T-helper 2 cell treated with Interferon-gamma antibody and Interleukin-4, amounts not matched to agents 5 μg/mL and 100 μg/mL, for 36 hours (primary cell): ENCODE measurements around the gene FGFRL1.
A peak's percentile ranks its signal among the peaks of the same experiment; 100 is the strongest.
"Not testable (repeated sequence)": the region's sequence is repeated elsewhere in the genome, so short reads cannot be mapped to it uniquely, and the experiment has no call there.

Experiments
- DNase-seq: peaks from one replicate; pipeline ENCODE4 v3.0.0; 2021; ENCODE audit warnings: low spot score
- H3K27ac Mint-ChIP-seq: one replicate; pipeline ENCODE4 v1.8.0; 2021; ENCODE audit warnings: mild to moderate bottlenecking, mixed read lengths
- H3K27me3 Mint-ChIP-seq: one replicate; pipeline ENCODE4 v1.8.0; 2021; ENCODE audit warnings: low read depth, mixed read lengths
- H3K36me3 Mint-ChIP-seq: one replicate; pipeline ENCODE4 v1.8.0; 2021; ENCODE audit warnings: low read depth, mixed read lengths
- H3K4me1 Mint-ChIP-seq: one replicate; pipeline ENCODE4 v1.8.0; 2021; ENCODE audit warnings: low read depth, mixed read lengths
- H3K4me3 Mint-ChIP-seq: one replicate; pipeline ENCODE4 v1.8.0; 2022; ENCODE audit warnings: mild to moderate bottlenecking, moderate library complexity, mixed read lengths
- H3K9me3 Mint-ChIP-seq: one replicate; pipeline ENCODE4 v1.8.0; 2021; ENCODE audit warnings: mixed read lengths

FGFRL1 gene

DNA sequence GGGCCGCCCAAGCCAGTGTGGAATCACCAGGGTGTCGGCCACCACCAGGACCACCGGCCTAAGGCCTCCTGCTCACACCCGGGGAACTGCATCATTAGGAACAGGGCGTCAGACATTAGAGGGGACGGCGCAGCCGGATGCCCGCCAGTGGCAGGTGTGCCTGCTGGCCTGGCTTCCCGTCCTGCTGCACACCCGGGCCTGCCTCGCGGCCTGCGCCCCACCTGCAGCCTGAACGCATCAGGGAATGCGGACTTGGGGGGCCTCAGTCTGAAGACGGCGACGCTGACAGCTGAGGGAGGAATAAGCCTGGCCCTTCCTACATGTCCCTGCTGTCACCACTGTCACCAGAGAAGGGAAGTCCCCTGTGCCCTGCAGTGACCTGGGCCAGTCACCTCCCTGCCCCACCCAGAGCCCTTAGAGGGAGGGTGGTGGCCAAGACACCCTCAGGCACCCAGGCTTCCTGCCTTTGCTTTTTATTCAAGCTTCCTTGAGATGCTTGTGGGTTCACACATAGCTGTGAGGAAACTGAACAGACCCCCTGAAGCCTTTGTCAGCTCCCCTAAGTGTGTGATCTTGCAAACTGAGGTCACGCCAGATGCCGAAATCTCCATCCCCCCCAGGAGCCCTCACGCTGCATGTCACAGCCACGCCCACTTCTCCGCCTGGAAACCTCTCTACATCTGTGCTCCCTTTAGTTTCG, 41.2 kb upstream of the FGFRL1 start:
- Mint-ChIP-seq H3K36me3 (peaks cover 2% of the 10 kb centered on the region), H3K27ac (no peak overlapping the region), H3K27me3 (no peaks in the 10 kb centered on the region), H3K9me3 (no peaks in the 10 kb centered on the region), H3K4me3 (no peak overlapping the region), H3K4me1 (peaks cover 3% of the 10 kb centered on the region)
- no peak for DNase-seq

DNA sequence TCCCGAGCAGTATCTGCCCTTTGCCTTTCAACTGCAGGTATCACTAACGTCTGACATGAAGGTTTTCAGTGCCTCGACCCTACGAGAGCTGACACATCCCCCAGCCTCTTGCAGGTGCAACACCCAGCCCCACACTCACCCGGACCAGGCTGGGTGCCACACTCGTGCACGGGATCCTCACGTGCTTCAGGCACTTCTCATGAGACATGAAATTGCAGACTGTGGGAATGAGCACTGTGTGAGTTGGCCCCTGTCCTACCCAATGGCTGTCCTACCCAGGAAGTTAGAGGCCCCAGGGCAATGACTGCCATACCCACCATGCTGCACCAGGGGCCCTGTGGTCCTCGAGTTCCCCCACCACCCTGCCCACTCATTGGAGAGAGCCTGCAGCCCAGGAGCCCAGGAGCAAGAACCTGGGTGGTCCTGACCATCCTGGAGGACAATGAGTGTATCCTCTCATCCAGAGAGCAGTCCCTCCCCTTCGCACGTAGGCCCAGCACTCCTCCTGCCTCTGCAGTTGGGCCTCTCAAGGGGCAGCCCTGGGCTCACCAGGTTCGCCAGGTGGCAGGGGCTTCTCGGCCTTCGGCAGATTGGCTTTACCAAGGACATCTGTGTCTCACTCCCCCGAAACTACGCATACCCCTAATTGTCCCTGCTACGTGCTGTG, 40.4 kb upstream of the FGFRL1 start:
- H3K4me3 Mint-ChIP-seq: no peak overlapping the region
- H3K4me1 Mint-ChIP-seq: peaks cover 3% of the 10 kb centered on the region
- peaks cover under 1% of the 10 kb centered on the region for H3K36me3 Mint-ChIP-seq
- no peak overlapping the region for H3K27ac Mint-ChIP-seq
- H3K9me3 Mint-ChIP-seq: no peaks in the 10 kb centered on the region
- no peaks in the 10 kb centered on the region for H3K27me3 Mint-ChIP-seq
- no peak for DNase-seq

DNA sequence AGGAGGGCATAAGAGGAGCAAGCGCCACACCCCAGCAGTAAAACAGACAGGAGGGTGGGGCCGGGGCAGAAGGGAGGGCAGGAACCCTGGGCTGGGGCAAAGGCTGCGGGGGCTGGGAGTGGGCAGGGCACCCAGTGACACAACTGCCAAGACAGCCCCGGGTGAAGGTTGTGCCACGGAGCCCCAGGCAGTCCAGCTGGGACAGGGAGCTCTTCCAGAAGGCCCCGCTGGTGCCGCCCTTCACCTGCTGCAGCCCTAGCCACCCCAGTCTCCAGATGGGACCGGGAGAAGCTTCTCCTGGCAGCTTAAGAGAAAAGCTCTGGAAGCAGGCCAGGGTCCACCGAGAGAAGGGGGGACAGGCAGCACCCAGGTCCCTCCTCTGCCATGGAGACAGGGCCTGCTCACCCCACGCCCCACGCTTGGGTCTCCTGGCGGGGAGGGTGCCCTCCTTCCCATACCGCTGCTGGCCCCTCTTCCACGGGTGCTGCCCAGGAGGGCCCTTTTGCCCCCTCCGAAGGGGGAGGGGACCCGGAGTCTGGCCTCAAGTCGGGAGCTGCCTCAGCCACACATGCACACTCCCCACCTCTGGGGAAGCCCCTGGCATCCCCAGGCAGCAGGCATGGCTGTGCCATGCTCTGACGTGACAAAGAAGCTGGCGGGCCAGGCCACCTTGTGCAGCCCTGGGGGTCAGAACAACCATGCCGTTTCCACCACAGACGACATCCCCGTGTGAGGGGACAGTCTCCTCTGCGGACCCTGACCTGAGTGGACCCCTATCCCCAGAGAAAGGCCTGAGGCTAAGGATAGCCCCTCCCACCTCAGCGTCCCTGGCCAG, 39.5 kb upstream of the FGFRL1 start:
- Mint-ChIP-seq H3K9me3 (no peaks in the 10 kb centered on the region), H3K4me1 (peaks cover 3% of the 10 kb centered on the region), H3K27ac (no peak overlapping the region), H3K27me3 (no peaks in the 10 kb centered on the region), H3K4me3 (peak overlapping the region; percentile 7), H3K36me3 (no peaks in the 10 kb centered on the region)
- DNase-seq: no peak

DNA sequence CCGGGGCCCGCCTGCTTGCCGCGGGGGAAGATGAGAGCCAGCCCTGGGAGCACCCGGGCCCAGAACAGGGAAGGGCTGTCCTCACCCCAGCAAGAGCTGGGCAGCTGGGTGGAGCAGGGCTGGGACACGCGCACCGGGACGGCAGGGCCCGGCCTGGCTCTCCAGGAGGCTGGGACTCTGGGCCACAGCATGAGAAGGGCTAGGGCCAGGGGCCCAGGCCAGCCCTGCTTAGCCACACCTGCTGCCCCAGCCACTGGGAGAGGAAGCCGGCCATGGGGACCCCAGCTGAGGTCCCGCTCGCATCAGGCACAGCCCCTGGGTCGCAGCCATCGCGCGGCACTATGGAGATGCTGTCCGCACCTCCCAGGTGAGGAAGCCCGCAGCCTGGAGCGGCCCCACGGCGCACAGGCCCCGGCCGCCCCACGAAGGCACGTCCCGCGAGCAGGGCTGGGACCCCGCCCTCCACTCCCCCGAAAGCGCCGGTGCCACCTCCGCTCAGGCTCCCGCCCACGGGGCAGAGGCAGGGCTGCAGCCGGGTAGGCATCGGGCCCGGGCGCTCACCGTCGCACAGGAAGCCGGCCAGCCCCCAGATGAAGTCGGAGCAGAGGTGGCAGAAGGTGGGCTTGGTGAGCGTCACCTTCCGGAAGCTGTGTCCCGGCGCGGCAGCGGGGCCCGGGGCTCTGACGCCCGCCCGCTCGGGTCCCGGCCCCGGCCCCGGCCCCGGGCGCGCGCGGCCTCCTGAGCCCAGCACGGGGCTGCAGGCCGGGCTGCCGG, 38.6 kb upstream of the FGFRL1 start:
- no peaks in the 10 kb centered on the region for H3K36me3 Mint-ChIP-seq
- H3K4me3 Mint-ChIP-seq: peak overlapping the region; percentile 26
- H3K27me3 Mint-ChIP-seq: no peaks in the 10 kb centered on the region
- H3K9me3 Mint-ChIP-seq: no peaks in the 10 kb centered on the region
- H3K4me1 Mint-ChIP-seq: peaks cover 3% of the 10 kb centered on the region
- H3K27ac Mint-ChIP-seq: no peak overlapping the region
- DNase-seq: peak; percentile 57

DNA sequence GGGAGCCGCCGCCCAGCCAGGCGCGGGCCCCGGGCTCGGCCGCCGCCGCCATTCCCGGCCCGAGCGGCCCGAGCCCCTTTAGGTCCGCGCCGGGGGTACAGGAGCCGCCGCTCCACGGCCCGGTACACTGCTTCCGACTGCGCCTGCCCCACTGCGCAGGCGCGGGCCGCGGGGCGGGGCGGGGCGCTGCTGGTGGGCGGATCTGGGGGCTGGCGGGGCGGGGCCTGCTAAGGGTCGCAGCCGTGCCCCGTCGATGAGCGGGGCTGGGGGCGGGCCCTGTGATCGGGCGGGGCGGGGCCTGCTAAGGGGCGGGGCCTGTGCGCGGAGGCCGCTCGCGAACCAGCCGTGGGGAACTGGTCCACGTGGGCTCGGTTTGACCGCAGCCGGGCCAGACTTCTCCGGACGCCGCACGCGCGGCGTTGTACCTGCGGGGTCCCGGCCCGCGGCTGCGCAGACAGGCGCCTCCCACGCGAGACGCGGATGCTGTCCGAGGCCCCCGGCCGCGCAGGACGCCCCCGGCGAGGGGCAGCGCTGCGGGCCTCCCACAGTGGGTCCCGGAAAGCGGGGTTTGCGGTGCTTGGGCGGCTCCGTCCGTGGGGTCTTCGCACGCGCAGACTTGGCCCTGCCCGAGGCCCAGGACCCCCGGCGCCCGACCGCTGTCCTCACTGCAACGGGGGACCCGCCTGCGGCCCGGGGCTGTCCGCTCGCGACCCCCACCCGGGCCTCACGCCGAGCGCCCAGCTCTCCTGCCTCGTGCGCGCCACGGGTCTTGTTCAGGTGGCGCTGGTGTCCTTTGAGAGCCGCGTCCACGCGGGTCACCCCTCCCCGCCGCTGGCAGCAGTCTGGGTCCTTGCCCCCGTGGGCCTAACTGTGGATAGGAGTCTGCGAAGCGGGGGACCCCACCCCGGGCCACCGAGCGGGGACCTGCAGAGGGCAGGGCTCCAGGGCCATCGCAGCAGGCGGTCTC, 37.7 kb upstream of the FGFRL1 start, which contains the start of gene DGKQ:
Gene DGKQ (minus strand): TSS at position 139 of the 967 bp plus-strand sequence. CDS start 87 bp downstream, at position 52.
- H3K9me3 Mint-ChIP-seq: no peaks in the 10 kb centered on the region
- no peaks in the 10 kb centered on the region for H3K27me3 Mint-ChIP-seq
- H3K4me3 Mint-ChIP-seq: peak within 1 kb of the TSS; percentile 26
- peaks cover 3% of the 10 kb centered on the region for H3K4me1 Mint-ChIP-seq
- H3K27ac Mint-ChIP-seq: no peak within 1 kb of the TSS
- DNase-seq: peak; percentile 79
- no peaks in the 10 kb centered on the region for H3K36me3 Mint-ChIP-seq

DNA sequence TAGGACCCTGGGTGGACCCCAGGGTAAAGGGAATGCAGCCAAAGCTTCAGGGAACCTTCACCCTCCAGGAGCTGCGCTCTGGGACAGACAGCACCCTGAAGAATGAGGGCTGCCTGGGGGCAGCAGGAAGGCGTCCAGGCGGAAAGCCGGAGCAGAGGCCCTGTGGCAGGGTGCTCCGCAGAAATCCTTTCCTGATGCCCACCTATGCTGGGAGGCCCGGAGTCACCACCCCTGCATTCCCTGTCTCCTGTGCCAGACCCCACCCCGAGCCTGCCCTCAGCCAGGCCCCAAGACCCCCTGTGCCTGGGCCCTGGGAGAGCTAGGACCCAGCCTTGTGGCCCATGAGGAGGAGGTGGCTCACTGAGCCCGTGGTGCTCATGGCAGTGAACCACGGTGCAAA, 36.8 kb upstream of the FGFRL1 start:
- Mint-ChIP-seq H3K4me3 (no peak overlapping the region), H3K9me3 (no peaks in the 10 kb centered on the region)

DNA sequence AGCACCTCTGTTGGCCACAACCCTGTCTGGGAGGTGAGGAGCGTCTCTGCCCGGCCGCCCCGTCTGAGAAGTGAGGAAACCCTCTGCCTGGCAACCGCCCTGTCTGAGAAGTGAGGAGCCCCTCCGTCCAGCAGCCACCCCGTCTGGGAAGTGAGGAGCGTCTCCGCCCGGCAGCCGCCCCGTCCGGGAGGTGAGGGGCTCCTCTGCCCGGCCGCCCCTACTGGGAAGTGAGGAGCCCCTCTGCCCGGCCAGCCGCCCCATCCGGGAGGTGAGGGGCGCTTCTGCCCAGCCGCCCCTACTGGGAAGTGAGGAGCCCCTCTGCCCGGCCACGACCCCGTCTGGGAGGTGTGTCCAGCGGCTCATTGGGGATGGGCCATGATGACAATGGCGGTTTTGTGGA, 35.4 kb upstream of the FGFRL1 start:
- H3K4me1 Mint-ChIP-seq, H3K9me3 Mint-ChIP-seq, H3K4me3 Mint-ChIP-seq, DNase-seq, H3K27ac Mint-ChIP-seq, H3K36me3 Mint-ChIP-seq, H3K27me3 Mint-ChIP-seq: not testable (repeated sequence)

More for the DNA sequence above, 36.8 kb upstream of the FGFRL1 start:
- no peaks in the 10 kb centered on the region for H3K36me3 Mint-ChIP-seq
- no peak for DNase-seq
- no peak overlapping the region for H3K27ac Mint-ChIP-seq
- peaks cover 3% of the 10 kb centered on the region for H3K4me1 Mint-ChIP-seq
- no peaks in the 10 kb centered on the region for H3K27me3 Mint-ChIP-seq

DNA sequence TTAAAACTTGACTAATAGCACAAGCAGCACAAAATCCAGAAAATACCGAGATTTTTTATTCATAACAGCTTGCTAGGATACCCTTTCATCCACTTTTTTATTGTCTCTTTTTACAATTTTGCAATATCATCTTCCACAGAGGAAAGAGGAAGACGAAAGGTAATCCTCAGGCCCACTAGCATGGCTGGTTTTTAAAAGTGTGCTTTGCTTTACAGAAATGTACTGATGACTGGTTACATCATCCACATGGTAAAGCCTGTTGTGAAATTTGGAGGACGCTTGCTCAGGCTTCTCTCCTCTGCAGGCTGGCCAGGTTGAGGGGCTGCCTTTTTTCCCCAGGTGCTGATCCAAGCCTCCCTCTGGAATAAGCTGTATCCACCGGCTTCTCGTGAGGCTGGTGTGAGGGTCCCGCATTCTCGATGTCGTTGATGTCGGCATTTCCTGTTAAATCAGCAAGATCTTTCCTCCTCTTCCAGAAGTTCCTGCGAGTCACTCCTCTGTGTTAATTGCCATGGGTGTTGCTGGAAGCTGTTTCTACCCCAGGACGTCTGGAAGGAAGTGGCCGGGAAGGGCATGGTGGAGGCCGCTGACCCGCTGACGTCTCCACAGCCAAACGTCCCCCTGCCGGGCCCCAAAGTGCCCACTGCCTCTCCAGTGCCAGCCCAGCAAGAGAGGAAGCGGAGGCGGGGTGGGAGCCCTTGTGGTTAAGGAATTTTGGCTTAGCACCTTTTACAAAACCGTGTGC, 32.3 kb upstream of the FGFRL1 start:
- Mint-ChIP-seq H3K4me3 (no peak overlapping the region), H3K4me1 (no peaks in the 10 kb centered on the region), H3K36me3 (no peaks in the 10 kb centered on the region), H3K27ac (no peak overlapping the region), H3K9me3 (no peaks in the 10 kb centered on the region), H3K27me3 (no peaks in the 10 kb centered on the region)
- DNase-seq: no peak

DNA sequence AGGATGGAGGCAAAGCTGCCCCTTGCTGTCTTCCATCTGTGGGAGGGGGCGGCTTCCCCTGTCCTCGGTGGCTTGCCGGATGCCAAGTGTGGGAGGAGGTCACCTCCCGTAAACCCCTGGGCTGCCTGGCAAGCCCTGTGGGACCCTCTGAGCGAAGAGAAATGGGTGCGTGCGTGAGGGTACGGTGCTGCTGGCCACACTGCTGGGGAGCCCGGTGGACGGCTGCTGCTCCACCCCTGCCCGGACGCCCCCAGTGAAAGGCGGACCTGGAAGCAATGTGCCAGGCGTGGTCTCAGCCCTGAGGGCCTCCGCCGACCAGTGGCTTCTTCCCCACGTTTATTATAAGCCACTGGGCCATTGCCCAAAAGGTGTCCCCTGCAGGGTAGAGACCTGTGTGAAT, 29.1 kb upstream of the FGFRL1 start:
- H3K27ac Mint-ChIP-seq: no peak overlapping the region
- no peak overlapping the region for H3K4me3 Mint-ChIP-seq
- peaks cover 11% of the 10 kb centered on the region for H3K4me1 Mint-ChIP-seq
- no peaks in the 10 kb centered on the region for H3K36me3 Mint-ChIP-seq
- DNase-seq: no peak
- H3K27me3 Mint-ChIP-seq: no peaks in the 10 kb centered on the region
- no peaks in the 10 kb centered on the region for H3K9me3 Mint-ChIP-seq

DNA sequence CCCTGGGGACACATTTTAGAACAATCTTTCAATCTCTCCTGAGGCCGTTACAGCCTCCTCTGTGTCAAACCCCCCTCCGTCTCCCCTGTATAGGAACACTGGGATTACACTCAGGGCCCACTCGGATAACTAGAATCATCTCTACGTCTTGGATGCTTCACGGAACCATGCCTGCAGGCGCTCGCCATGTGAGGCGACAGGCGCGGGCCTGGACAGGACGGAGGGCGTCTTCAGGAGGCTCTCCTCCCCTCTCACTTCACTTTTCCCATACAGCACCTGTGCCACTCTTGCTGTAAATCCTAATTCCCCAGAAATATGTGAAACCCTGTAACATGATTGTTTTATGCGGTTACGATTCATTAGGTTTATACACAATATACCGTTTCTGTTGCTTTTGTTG, 28.6 kb upstream of the FGFRL1 start:
- Mint-ChIP-seq H3K27ac (no peak overlapping the region), H3K4me3 (no peak overlapping the region), H3K27me3 (no peaks in the 10 kb centered on the region), H3K4me1 (peaks cover 13% of the 10 kb centered on the region), H3K9me3 (no peaks in the 10 kb centered on the region), H3K36me3 (no peaks in the 10 kb centered on the region)
- no peak for DNase-seq

DNA sequence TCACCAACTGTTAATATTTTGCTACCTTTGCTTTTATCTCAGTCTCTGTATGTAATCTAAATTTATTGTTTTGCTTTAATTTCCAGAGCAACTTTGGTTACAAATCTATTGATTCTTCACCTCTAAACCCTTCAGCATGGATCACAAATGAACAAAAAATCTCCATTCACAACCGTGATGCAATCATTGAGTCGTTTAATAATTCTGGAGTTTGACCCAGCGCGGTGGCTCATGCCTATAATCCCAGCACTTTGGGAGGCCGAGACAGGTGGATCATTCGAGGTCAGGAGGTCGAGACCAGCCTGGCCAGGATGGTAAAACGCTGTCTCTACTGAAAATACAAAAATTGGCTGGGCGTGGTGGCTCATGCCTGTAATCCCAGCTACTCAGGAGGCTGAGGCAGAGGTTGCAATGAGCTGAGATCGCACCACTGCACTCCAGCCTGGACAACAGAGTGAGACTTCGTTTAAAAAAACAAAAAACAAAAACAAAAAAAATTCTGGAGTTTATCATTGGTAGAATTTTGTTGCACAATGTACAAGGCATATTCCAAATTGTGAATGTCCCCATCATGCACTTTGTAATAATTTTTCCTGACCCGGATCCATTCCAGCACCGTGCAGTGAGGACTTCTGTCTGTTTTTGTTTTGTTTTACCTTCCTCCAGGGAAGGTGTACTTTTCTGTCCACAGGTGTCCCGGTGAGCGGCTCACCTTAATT, 26.9 kb upstream of the FGFRL1 start:
- Mint-ChIP-seq H3K9me3 (no peaks in the 10 kb centered on the region), H3K4me3 (peak overlapping the region; percentile 91), H3K4me1 (peaks cover 13% of the 10 kb centered on the region), H3K36me3 (no peaks in the 10 kb centered on the region), H3K27me3 (no peaks in the 10 kb centered on the region), H3K27ac (no peak overlapping the region)
- no peak for DNase-seq
